Spinal cord (tissue), 10 donors: ENCODE data around the gene AUTS2. TPM values are rescaled to one million over a fixed set of nuclear protein-coding genes. Genes with fewer than 3 reads are reported as not detected.
A peak's percentile ranks its signal among the peaks of the same experiment; 100 is the strongest.

Experiments
- DNase-seq, 6 donors: peaks; one replicate each; pipeline versions ENCODE4 v3.0.0 to v3.0.0-alpha.2; 2013 to 2015; ENCODE audit warnings: low spot score in 6 of 6, low read depth in 4 of 6
- H3K27ac ChIP-seq: one replicate; pipeline ENCODE4 v1.5.1; 2013; ENCODE audit warnings: low read depth, low read length, control low read depth
- H3K27me3 ChIP-seq: one replicate; pipeline ENCODE4 v1.6.1; 2013; ENCODE audit warnings: low read length; ENCODE audit not compliant: control insufficient read depth, insufficient read depth
- H3K36me3 ChIP-seq: one replicate; pipeline ENCODE4 v1.6.1; 2013; ENCODE audit warnings: low read length; ENCODE audit not compliant: control insufficient read depth, insufficient read depth
- H3K4me1 ChIP-seq: one replicate; pipeline ENCODE4 v1.6.1; 2013; ENCODE audit warnings: low read length; ENCODE audit not compliant: control insufficient read depth, insufficient read depth
- H3K4me3 ChIP-seq: one replicate; pipeline ENCODE4 v1.5.1; 2013; ENCODE audit warnings: low read depth, low read length, control low read depth
- H3K9me3 ChIP-seq: one replicate; pipeline ENCODE4 v1.6.1; 2013; ENCODE audit warnings: low read length; ENCODE audit not compliant: control insufficient read depth, insufficient read depth
- WGBS: methylation state at CpG from one replicate; pipeline ENCODE4 v1.1.5; 2013; ENCODE audit warnings: missing lambda C conversion rate; ENCODE audit not compliant: insufficient coverage; 5-methylcytosine and 5-hydroxymethylcytosine counted together
- polyA plus RNA-seq, 2 donors: library from polyadenylated mRNA; unstranded; fragments of 120-200 nt; gene quantifications; one replicate each; pipeline ENCODE4 v1.2.1, GENCODE V29; 2013; ENCODE audit not compliant: insufficient read length in 2 of 2
- total RNA-seq, 2 donors: library from RNA; depleted of rRNA in 1 of 2; stranded (reverse); fragments of 120-200 nt in 1 of 2; fragments of >200 nt in 1 of 2; gene quantifications; one replicate each; pipeline versions ENCODE4 v1.2.3 to v1.2.4, GENCODE V29; 2013 to 2014
- donor health status: healthy.

Gene AUTS2
- total and polyA plus RNA-seq, 4 donors: 56.2 to 214 (median 135) TPM

GRCh38 chr7:70063371-70063770 is 465.1 kb downstream of the AUTS2 start:
- H3K4me3 ChIP-seq: no peak overlapping the region
- H3K27me3 ChIP-seq: no peaks in the 10 kb centered on the region
- no peak overlapping the region for H3K27ac ChIP-seq
- no peaks in the 10 kb centered on the region for H3K9me3 ChIP-seq
- no peaks in the 10 kb centered on the region for H3K4me1 ChIP-seq
- no peak for DNase-seq
- 83% methylated on average over 1 of the region's 6 CpGs for WGBS
- H3K36me3 ChIP-seq: no peaks in the 10 kb centered on the region

- Histone ChIP-seq H3K27me3 (no peaks in the 10 kb centered on the region), H3K4me1 (no peaks in the 10 kb centered on the region), H3K9me3 (no peaks in the 10 kb centered on the region), H3K27ac (no peak overlapping the region), H3K4me3 (no peak overlapping the region), H3K36me3 (no peaks in the 10 kb centered on the region)
- 44% methylated on average over 4 of the region's 6 CpGs for WGBS
- peak in 5 of 6 donors; percentile 35 to 82 (median 54) for DNase-seq
These were observed 465.7 kb downstream of the AUTS2 start for GRCh38 chr7:70063927-70064326.

DNA sequence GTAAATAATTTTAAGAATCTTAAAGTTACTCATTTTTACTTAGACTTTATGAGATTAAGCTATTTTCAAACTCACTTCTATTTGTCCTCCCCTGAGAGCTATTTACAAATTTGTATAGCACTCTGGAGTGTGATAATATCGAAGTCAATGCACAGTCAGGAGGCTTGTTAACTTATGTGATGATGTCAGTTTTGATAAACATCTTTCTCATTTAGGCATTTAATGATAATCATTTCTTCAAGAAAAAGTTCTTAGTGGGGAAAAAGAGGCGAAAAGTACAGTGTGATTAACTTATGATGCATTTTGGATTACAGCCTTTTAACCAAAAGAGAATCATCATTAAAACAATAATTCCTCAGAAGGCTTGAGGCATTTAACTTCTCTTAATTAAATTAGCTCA is 468.6 kb downstream of the AUTS2 start:
- Histone ChIP-seq H3K4me3 (no peak overlapping the region), H3K4me1 (peaks cover 2% of the 10 kb centered on the region), H3K9me3 (no peaks in the 10 kb centered on the region), H3K27ac (no peak overlapping the region), H3K36me3 (no peaks in the 10 kb centered on the region), H3K27me3 (no peaks in the 10 kb centered on the region)
- DNase-seq: no peak
- no CpG with 5 or more reads among the region's 2 CpGs for WGBS

DNA sequence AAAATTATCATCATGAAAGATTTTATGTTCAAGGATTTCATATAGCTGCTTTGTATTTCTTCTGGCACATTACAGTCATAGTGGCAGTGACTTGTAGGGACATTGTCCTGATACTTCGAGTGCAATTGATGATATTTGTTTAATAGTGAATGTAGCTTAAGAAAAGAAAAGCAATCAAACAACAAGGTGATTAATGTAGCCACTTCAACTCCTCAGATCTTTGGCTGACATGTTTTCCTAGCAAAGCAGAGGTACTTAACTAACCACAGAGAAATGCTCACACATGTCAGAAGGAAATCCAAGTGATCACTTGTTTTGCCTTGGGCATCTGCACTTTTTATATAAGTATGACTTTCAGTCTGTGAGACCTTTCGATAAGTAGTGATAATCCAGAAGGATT is 470.3 kb downstream of the AUTS2 start:
- H3K9me3 ChIP-seq: no peaks in the 10 kb centered on the region
- H3K27ac ChIP-seq: no peak overlapping the region
- DNase-seq: no peak
- H3K36me3 ChIP-seq: no peaks in the 10 kb centered on the region
- peaks cover 3% of the 10 kb centered on the region for H3K4me1 ChIP-seq
- no peaks in the 10 kb centered on the region for H3K27me3 ChIP-seq
- WGBS: no CpG with 5 or more reads among the region's 2 CpGs
- H3K4me3 ChIP-seq: no peak overlapping the region

GRCh38 chr7:70069977-70070376 is 471.7 kb downstream of the AUTS2 start:
- no peaks in the 10 kb centered on the region for H3K36me3 ChIP-seq

DNA sequence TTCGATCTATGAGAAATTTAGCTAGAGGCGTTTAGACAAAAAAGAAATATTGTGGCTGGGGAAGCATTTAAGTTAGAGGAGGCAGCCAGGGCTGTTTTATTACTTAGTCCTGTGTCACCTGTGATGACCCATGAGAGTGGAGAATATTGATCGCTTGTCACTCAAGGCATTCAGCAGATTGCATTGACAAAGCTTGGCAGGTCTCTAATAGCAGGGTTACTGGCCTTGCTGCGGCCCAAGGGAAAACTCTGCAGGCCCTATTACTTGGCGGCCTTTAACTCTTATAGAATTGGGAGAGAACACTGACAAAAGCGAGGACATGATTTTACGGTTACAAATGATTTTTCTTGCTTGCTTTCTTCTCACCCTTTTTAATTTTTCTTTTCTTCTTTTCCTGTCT is 473.5 kb downstream of the AUTS2 start:
- Histone ChIP-seq H3K4me1 (peaks cover 3% of the 10 kb centered on the region), H3K4me3 (no peak overlapping the region), H3K9me3 (no peaks in the 10 kb centered on the region), H3K27me3 (no peaks in the 10 kb centered on the region), H3K36me3 (no peaks in the 10 kb centered on the region), H3K27ac (no peak overlapping the region)
- 80% methylated on average over 1 of the region's 7 CpGs for WGBS
- peak in 2 of 6 donors; percentile 43 to 67 for DNase-seq

More at GRCh38 chr7:70069977-70070376, 471.7 kb downstream of the AUTS2 start:
- no peaks in the 10 kb centered on the region for H3K9me3 ChIP-seq
- no peak overlapping the region for H3K4me3 ChIP-seq
- WGBS: 100% methylated on average over 2 of the region's 2 CpGs
- no peak for DNase-seq
- H3K4me1 ChIP-seq: peaks cover 3% of the 10 kb centered on the region
- no peak overlapping the region for H3K27ac ChIP-seq
- no peaks in the 10 kb centered on the region for H3K27me3 ChIP-seq

DNA sequence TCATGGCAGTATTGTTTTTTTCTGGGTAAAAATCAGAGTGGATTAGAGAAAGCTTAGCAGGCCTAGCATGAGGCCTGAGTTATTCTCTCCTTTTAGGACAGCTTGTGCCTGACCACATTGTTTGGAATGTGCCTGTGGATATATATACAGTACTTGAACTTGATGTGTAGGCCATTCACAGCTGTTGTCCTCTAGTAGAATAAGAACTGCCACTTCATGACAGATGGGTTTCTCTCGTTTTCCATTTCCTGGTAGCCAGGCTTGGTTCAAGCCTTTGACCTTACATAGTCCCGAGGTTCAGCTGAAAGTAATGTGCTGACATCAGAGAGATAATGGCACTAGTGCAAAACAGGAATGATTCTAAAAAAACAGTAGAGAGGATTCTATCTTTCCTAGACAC is 473.9 kb downstream of the AUTS2 start:
- DNase-seq: peak in 2 of 6 donors; percentile 40 to 66
- Histone ChIP-seq H3K27ac (no peak overlapping the region), H3K9me3 (no peaks in the 10 kb centered on the region), H3K4me1 (peaks cover 3% of the 10 kb centered on the region), H3K4me3 (no peak overlapping the region), H3K27me3 (no peaks in the 10 kb centered on the region), H3K36me3 (no peaks in the 10 kb centered on the region)
- WGBS: no CpG with 5 or more reads among the region's 2 CpGs

GRCh38 chr7:70076325-70076724 is 478.1 kb downstream of the AUTS2 start:
- Histone ChIP-seq H3K4me1 (peaks cover 3% of the 10 kb centered on the region), H3K27me3 (no peaks in the 10 kb centered on the region), H3K27ac (no peak overlapping the region), H3K9me3 (no peaks in the 10 kb centered on the region), H3K36me3 (no peaks in the 10 kb centered on the region), H3K4me3 (no peak overlapping the region)
- no CpG with 5 or more reads among the region's 1 CpG for WGBS
- DNase-seq: no peak

GRCh38 chr7:70082099-70082611 is 483.9 kb downstream of the AUTS2 start:
- H3K4me1 ChIP-seq: no peaks in the 10 kb centered on the region
- peak in 1 of 6 donors; percentile 15 for DNase-seq
- WGBS: 86% methylated on average over 1 of the region's 5 CpGs
- H3K36me3 ChIP-seq: no peaks in the 10 kb centered on the region
- no peak overlapping the region for H3K27ac ChIP-seq
- no peak overlapping the region for H3K4me3 ChIP-seq
- peaks cover 4% of the 10 kb centered on the region for H3K9me3 ChIP-seq
- H3K27me3 ChIP-seq: no peaks in the 10 kb centered on the region

- WGBS: 100% methylated on average over 1 of the region's 2 CpGs
- no peak for DNase-seq
- Histone ChIP-seq H3K9me3 (peaks cover 2% of the 10 kb centered on the region), H3K27me3 (no peaks in the 10 kb centered on the region), H3K36me3 (no peaks in the 10 kb centered on the region), H3K4me3 (no peak overlapping the region), H3K4me1 (peaks cover 6% of the 10 kb centered on the region), H3K27ac (no peak overlapping the region)
These were observed 493.1 kb downstream of the AUTS2 start for GRCh38 chr7:70091362-70091761.
